Mammary epithelial cell (primary cell): ENCODE measurements around the gene UBE2I.

Experiments
- CTCF ChIP-seq, 2 donors: IDR thresholded peaks in 1 of 2; conservative IDR thresholded peaks in 1 of 2; 2 replicates each; pipeline ENCODE4 v1.5.1; 2011 to 2012; ENCODE audit warnings: inconsistent platforms in 2 of 2, low read length in 2 of 2, mild to moderate bottlenecking in 2 of 2, control low read depth in 1 of 2, low read depth in 1 of 2; ENCODE audit not compliant: insufficient read depth in 1 of 2; ENCODE audit errors: extremely low read depth in 1 of 2
- EZH2 ChIP-seq: IDR thresholded peaks from 2 replicates; pipeline ENCODE4 v1.6.1; 2012; ENCODE audit warnings: low read length, inconsistent platforms, borderline replicate concordance

GRCh38 chr16:1286513-1287094, 22.8 kb upstream of the UBE2I start:
- TF ChIP-seq CTCF (conservative IDR thresholded peaks at IDR 0.05 in 1 of 2, IDR thresholded peaks at IDR 0.05 in 1 of 2; ENCODE audit: extremely low read depth in 1 of 2, insufficient read depth in 1 of 2, low read depth in 1 of 2, low read length in 2 of 2), result no peak
- no peak for TF ChIP-seq EZH2
